GM12872 (cell line): ENCODE results near the gene SAP30L.

Experiments used
- CTCF ChIP-seq: IDR thresholded peaks from 3 replicates; pipeline ENCODE4 v1.5.1; 2011; ENCODE audit warnings: low read depth, mild to moderate bottlenecking, low read length, moderate library complexity; ENCODE audit not compliant: insufficient read depth

SAP30L gene

GRCh38 chr5:154403234-154403633 is 42.6 kb upstream of the SAP30L start:
- no peak for TF ChIP-seq CTCF

GRCh38 chr5:154403776-154404387 is 41.9 kb upstream of the SAP30L start:
- TF ChIP-seq CTCF, result no peak

- TF ChIP-seq CTCF, result peak; percentile 86
Observed at GRCh38 chr5:154405078-154405792, 40.6 kb upstream of the SAP30L start.

- no peak for TF ChIP-seq CTCF
Observed at GRCh38 chr5:154406231-154406630, 39.6 kb upstream of the SAP30L start.

- TF ChIP-seq CTCF, result no peak
Observed at GRCh38 chr5:154406826-154407225, 39.0 kb upstream of the SAP30L start.

- no peak for TF ChIP-seq CTCF
Observed at GRCh38 chr5:154408811-154409210, 37.0 kb upstream of the SAP30L start.

- no peak for TF ChIP-seq CTCF
Observed at GRCh38 chr5:154409230-154409840, 36.5 kb upstream of the SAP30L start.
